K562 (cell line): ENCODE measurements around the gene CIAO3. TPM values are rescaled to one million over a fixed set of nuclear protein-coding genes. Genes with fewer than 3 reads are reported as not detected.

Source experiments
- CREB1 ChIP-seq, 2 experiments: sonication (generic) in 1 of 2; formaldehyde crosslinking in 1 of 2; IDR thresholded peaks; 2 replicates each; pipeline versions ENCODE4 v1.6.1 to v1.8.0; 2012 to 2022; ENCODE audit warnings: inconsistent platforms in 1 of 2, mild to moderate bottlenecking in 1 of 2, missing genetic modification reagents in 1 of 2, moderate library complexity in 1 of 2
- DACH1 ChIP-seq: fragments of 450-650 bp; IDR thresholded peaks from 2 replicates; pipeline ENCODE4 v1.6.1; 2018; ENCODE audit not compliant: partially characterized antibody
- HDAC1 ChIP-seq, 2 experiments: fragments of 450-650 bp; IDR thresholded peaks; 2 replicates each; pipeline ENCODE4 v1.6.1; 2016 to 2017; ENCODE audit warnings: inconsistent platforms in 1 of 2, mild to moderate bottlenecking in 1 of 2, moderate library complexity in 1 of 2
- SIN3A ChIP-seq, 2 experiments: fragments of 150-350 bp in 1 of 2; IDR thresholded peaks; 2 replicates each; pipeline ENCODE4 v1.6.1; 2011 to 2016; ENCODE audit warnings: borderline replicate concordance in 2 of 2, low read depth in 2 of 2, low read length in 2 of 2, mild to moderate bottlenecking in 2 of 2, moderate library complexity in 2 of 2; ENCODE audit not compliant: control insufficient read depth in 1 of 2
- TARDBP ChIP-seq: fragments of 450-650 bp; IDR thresholded peaks from 2 replicates; pipeline ENCODE4 v1.6.1; 2016
- ZBTB1 ChIP-seq: sonication (generic); formaldehyde crosslinking; IDR thresholded peaks from 2 replicates; pipeline ENCODE4 v1.8.1; 2023; ENCODE audit warnings: missing genetic modification reagents, low read depth, mild to moderate bottlenecking, borderline replicate concordance
- ZKSCAN1 ChIP-seq: fragments of 150-350 bp; IDR thresholded peaks from 2 replicates; pipeline ENCODE4 v1.6.1; 2016; ENCODE audit warnings: low read depth, low read length
- polyA plus RNA-seq, 8 experiments: library from polyadenylated mRNA; depleted of rRNA in 4 of 8; stranded (reverse) in 5 of 8; unstranded in 3 of 8; fragments of >200 nt; fragmentation: Nextera tagmentation in 2 of 8; fragmentation: Illumina TruSeq in 1 of 8; extraction: Ambion mirVana in 2 of 8; extraction: Trizol in 1 of 8; gene quantifications; 2 replicates each; pipeline versions ENCODE4 v1.2.1 to v1.2.3, GENCODE V29; 2011 to 2014; ENCODE audit warnings: inconsistent platforms in 1 of 8, missing spikeins in 1 of 8
- total RNA-seq, 7 experiments: library from RNA; depleted of rRNA in 6 of 7; stranded (reverse); fragments of >200 nt in 6 of 7; fragmentation: Illumina TruSeq in 2 of 7; extraction: Trizol in 2 of 7; gene quantifications; 2 replicates each; pipeline versions ENCODE4 v1.2.1 to v1.2.3, GENCODE V29; 2011 to 2021; ENCODE audit warnings: low replicate concordance in 1 of 7
- TF ChIP-seq, protein P1 (sequence below): fragments of 250-450 bp; sonication (Bioruptor Pico); IDR thresholded peaks from 2 replicates; pipeline ENCODE4 v1.4.0; 2020; ENCODE audit warnings: mild to moderate bottlenecking, moderate library complexity
- TF ChIP-seq, protein P2 (sequence below): sonication (generic); formaldehyde crosslinking; IDR thresholded peaks from 2 replicates; pipeline ENCODE4 v1.8.0; 2022; ENCODE audit warnings: missing genetic modification reagents, mild to moderate bottlenecking, moderate library complexity, borderline replicate concordance

Gene CIAO3
- total and polyA plus RNA-seq, 9 of the 15 experiments (the other 6 are each of a cell fraction or from before 2014, with no cell fraction given) = 2.2 to 35.6 (median 18.7) TPM

DNA sequence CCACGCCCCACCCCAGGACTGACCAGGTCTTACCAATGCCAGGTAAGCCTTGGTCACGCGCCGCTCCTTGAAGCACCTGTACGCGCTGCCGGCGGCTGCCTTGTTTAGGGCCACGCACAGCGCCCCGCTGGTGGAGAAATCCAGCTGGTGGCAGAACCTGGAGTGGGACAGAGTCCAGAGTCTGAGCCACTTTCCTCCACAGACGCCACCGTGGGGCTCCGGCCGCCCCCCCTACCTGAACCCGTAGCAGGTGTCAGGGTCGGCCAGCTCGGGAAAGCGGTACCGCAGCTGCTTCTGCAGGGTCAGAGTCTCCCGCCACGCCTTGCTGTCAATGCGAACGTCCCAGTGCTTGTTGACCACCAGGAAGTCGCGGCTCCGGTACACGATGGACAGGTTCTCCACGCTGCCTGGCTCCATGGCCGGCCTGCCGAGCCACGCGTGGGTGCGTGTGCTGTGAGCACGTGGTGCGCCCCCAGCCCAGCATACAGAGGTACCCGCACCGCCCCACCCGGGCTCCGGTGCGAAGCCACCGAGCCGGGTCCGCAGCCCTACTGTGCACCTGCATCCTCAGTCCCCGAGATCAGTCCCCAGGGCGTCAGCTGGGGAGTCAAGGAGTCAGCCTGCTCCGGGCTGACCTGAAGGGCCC is 46.6 kb upstream of the CIAO3 start (continued):
- TF ChIP-seq, protein P1, sequence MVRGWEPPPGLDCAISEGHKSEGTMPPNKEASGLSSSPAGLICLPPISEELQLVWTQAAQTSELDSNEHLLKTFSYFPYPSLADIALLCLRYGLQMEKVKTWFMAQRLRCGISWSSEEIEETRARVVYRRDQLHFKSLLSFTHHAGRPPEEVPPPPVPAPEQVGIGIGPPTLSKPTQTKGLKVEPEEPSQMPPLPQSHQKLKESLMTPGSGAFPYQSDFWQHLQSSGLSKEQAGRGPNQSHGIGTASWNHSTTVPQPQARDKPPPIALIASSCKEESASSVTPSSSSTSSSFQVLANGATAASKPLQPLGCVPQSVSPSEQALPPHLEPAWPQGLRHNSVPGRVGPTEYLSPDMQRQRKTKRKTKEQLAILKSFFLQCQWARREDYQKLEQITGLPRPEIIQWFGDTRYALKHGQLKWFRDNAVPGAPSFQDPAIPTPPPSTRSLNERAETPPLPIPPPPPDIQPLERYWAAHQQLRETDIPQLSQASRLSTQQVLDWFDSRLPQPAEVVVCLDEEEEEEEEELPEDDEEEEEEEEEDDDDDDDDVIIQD (CRISPR knock-in tag) = no peak
- TF ChIP-seq ZBTB1 = peak; percentile 63
- no peak for TF ChIP-seq CREB1 (IDR thresholded peaks at IDR 0.05)
- TF ChIP-seq CREB1 (CRISPR knock-in tag; IDR thresholded peaks at IDR 0.05) = 0 out of 2 replicates have a peak, but pooled peaks have one; percentile 24
- TF ChIP-seq ZKSCAN1 = peak; percentile 96
- peak; percentile 36 for TF ChIP-seq DACH1
- TF ChIP-seq, protein P2, sequence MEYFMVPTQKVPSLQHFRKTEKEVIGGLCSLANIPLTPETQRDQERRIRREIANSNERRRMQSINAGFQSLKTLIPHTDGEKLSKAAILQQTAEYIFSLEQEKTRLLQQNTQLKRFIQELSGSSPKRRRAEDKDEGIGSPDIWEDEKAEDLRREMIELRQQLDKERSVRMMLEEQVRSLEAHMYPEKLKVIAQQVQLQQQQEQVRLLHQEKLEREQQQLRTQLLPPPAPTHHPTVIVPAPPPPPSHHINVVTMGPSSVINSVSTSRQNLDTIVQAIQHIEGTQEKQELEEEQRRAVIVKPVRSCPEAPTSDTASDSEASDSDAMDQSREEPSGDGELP (CRISPR knock-in tag) = peak; percentile 80
- 0 out of 4 replicates have a peak, but pooled peaks of 1 of the 2 experiments have one; percentile 35 for TF ChIP-seq SIN3A (IDR thresholded peaks at IDR 0.05; ENCODE audit: borderline replicate concordance in 2 of 2, control insufficient read depth in 1 of 2, low read depth in 2 of 2, low read length in 2 of 2)
- TF ChIP-seq HDAC1 (IDR thresholded peaks at IDR 0.05) = peak in 1 of 2 experiments; percentile 75; a peak in 1 of 4 replicates
- no peak for TF ChIP-seq TARDBP
